ENCODE data around the gene C6orf15.

C6orf15 gene

DNA sequence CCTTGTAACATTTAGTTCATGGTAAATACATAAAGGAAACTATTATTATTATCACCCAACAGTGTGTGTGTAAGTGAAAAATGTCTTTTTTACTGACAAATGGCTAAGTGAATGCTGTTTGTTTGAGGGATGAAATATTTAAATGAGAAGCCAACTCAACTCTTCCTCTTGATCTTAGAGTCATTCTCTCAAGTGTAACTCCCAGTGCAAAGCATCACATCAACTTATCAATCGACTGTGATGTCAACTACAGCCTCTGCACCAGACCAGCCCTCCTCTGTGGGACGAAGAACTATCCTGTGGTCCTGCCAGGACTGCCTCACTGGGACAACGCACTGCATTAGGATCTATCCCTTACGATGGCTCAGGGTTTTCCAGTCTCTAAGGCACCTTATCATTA, 5.3 kb downstream of the C6orf15 start:
- DNase-seq (ENCODE audit: low spot score), result no peak

DNA sequence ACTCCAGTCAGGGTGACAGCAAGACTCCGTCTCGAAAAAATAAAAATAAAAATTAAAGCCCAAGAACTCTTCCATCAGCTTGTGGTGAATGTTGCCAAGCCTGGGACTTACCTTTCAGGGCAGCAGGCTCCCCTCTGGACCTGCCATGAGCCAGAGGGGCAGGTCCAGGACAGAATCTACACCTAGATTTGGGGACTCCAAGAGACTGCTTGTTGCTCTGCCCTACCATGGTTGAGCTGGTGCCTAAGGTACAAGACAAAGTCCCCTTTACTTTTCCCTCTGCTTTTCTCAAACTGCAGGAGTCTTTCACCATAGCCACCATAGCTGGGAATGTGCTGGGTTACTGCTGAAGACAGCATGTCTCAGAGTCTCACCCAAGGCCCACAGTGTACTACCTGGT, 9.2 kb downstream of the C6orf15 start:
- no peak for DNase-seq (ENCODE audit: low spot score)

DNA sequence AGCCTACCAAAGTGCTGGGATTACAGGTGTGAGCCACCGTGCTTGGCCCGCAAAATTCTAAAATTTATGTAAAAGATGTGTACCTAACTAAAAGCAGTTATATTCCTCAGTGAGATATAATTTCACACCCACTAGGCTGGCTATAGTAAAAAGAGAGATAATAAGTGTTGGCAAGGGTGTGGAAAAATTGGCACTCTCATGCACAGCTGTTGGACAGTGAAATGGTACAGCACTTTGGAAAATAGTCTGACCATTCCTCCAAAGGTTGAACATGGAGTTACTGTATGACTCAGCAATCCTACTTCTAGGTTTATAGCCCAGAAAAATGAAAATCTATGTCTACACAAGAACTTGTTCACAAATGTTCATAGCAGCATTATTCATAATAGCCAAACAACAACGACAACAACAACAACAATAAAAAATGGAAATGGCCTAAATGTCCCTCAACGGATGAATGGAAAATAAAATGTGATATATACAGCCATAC, 13.9 kb downstream of the C6orf15 start:
- DNase-seq (ENCODE audit: low spot score), result no peak

DNA sequence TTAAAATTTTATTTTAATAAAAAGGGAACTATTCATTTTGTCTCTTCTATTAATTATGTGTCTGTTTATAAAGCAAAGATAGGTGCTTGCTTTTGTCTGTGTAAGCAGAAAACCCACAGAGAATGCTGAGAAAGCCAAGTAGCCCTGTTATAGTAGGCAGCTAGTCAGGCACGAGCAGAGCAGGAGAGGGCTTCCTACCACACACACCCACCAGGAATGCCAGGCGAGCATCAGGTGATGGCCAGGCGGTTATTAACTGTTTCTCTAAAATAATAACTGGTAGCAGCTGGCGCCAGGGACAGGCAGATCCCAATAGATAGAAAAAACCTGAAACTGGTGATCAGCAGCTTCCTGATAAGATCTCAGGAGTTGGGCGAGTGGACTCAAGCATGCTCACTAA, 15.7 kb downstream of the C6orf15 start:
- DNase-seq (ENCODE audit: low spot score), result no peak

DNA sequence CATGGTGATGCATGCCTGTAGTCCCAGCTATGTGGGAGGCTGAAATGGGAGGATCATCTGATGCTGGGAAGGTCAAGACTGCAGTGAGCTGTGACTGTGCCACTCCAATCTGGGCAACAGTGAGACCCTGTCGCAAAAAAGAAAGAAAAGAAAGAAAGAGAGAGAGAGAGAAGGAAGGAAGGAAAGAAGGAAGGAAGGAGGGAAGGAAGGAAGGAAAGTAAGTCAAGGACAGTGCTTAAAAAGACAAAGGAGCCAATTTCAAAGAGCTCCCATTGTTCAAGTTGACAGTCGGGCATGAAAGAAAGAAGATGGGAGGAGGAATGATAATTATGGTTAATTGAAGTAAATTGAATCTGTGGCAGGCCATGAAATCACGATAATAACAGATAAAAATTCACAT, 16.2 kb downstream of the C6orf15 start:
- no peak for DNase-seq (ENCODE audit: low spot score)

DNA sequence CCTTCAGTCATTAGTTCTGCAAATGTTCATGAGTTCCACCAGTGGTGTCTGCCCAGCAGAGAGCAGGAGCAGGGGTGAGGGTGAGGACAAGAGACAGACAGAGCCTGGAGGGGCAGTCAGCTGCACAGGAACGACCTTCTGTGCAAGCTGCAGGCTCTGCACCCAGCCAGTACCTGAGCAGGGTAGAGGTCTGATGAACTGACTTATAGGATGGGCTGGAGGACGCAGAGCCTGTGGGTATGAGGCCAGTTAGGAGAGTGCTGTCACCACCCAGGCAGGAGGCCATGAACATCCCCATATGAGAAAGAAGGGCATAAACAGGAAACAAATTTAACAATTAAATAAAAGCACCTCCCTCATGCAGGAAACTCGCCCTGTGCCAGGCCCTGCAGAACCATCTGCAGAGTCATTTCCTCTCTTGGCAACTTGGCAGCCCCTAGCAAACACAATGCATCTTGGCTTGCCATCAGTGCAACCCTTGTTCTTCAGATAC, 17.9 kb downstream of the C6orf15 start:
- DNase-seq (ENCODE audit: low spot score), result no peak

DNA sequence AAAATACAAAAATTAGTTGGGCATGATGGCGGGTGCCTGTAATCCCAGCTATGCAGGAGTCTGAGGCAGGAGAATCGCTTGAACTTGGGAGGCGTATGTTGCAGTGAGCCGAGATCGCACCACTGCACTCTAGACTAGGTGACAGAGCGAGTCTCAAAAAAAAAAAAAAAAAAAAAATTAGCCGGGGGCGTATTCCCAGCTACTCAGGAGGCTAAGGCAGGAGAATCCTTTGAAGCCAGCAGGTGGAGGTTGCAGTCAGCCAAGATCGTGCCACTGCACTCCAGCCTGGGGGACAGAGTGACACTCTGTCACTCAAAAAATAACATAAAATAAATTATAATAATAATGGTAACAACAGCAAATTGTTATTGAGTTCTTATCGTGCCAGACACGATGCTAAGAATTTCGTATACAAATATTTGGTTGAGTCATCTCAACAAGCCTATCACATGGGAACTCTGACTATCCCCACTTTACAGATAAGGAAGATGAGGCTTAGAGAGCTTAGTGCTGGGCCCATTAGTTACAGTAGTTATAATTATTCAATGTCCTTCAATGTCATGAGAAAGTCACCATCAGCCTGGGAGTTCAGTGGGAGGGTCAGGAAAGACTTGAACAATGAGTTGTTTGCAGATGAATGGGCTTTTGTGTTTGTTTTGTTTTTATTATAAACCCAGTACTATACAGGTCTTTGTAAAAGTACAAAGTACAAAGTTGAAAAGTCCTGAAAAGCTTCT, 19.4 kb downstream of the C6orf15 start:
- no peak for DNase-seq (ENCODE audit: low spot score)

DNA sequence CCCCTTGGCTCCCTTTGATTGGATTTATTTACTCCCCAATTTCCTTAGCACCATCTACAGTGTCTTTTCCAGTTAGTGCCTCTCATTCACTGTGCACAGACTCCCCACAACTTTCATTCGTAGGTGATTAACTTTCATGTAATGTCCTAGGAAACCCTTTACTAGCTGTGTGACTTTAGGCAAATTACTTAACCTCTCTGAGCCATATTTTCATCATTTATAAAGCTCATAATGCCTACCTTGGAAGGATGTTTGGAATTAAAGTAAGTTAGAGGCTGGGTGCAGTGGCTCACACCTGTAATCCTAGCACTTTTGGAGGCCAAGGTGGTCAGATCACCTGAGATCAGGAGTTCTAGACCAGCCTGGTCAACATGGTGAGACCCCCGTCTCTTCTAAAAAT, 20.1 kb downstream of the C6orf15 start:
- no peak for DNase-seq (ENCODE audit: low spot score)

DNA sequence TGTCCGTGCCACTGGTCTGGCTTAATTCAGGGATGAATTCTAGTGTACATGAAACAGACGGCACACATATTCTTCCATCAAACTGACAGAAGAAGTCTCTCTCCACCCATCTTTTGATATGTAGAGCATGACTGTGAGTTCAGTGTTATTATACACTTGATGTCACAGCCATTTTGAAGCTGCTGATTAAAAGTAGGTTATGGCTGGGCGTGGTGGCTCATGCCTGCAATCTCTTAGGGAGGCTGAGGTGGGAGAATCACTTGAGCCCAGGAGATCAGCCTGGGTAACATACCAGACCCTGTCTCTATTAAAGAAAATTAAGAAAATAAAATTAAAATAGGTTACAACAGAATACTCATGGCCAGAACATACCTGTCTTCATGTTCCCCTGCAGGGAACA, 20.7 kb downstream of the C6orf15 start:
- no peak for DNase-seq (ENCODE audit: low spot score)

DNA sequence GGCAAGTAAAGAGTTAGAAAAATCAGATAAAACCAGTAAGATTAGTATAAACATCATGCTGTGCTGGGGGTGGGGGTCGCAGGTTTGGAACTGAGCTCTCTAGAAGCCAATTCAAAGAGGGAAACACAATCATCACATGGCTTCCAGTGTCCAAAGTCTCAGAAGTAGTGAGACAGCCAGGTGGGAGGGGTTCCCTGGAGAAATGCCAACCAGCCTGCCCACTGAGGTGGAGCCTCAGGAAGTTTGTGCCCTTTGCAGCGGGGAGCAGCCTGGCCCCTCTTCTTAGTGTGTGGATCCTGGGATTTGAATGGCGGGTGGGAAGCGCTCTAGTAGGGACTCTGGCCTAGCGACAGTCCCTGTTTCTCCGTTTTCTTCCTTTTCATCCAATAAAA, 21.4 kb downstream of the C6orf15 start:
- no peak for DNase-seq (ENCODE audit: low spot score)

DNA sequence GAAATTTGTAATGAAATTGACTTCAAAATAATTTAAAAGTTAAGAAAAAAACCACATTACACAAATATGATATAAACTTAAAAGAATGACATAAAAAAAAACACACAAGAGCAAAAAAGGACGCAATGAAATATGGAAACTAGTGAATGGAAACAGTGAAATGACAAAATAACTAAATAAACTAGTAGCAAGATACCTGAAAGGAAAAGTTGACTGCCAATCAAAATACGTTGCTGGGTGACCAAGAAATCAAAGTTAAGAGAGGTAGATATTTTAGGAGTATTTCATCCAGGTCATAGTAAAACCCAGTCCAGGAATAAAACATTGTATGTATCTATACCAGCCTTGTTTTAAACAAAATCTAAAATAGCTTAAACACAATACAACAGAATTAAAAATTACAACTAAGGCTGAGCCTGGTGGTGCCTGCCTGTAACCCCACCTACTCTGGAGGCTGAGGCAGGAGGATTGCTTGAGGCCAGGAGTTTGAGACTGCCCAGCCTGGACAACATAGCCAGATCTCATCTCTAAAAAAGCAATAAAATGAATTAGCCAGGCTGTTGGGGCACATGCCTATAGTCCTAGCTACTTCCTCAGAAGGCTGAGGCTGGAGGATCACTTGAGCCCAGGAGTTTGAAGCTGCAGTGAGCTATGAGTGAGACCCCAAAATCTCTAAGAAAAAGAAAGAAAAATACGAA, 22.0 kb downstream of the C6orf15 start:
- DNase-seq (ENCODE audit: low spot score), result no peak

DNA sequence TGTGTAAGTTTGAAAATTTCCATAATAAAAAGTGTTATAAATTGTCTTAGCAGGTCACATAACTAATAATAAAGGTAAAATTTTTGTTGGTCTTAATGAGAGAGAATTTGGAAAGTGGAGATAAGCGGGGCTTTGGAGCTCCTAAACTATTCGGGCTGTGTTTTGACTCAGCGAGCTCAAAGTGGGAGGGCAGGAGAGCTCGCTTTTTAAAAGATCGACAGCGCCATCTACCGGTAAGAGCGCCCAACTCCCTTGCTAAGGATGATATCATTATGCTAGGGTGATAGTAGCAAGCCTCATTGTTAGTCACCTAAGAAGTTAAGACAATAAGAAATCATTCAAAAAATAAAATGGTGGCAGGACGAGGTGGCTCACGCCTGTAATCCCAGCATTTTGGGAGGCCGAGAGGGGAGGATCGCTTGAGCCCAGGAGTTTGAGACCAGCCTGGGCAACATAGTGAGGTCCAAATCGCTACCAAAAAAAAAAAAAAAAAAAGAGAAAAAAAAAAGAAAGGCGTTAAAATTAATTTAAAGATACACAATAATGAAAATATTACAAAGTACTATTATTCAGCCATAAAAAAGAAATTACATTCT, 24.8 kb downstream of the C6orf15 start:
- peak; percentile 80 for DNase-seq (ENCODE audit: low spot score)

DNA sequence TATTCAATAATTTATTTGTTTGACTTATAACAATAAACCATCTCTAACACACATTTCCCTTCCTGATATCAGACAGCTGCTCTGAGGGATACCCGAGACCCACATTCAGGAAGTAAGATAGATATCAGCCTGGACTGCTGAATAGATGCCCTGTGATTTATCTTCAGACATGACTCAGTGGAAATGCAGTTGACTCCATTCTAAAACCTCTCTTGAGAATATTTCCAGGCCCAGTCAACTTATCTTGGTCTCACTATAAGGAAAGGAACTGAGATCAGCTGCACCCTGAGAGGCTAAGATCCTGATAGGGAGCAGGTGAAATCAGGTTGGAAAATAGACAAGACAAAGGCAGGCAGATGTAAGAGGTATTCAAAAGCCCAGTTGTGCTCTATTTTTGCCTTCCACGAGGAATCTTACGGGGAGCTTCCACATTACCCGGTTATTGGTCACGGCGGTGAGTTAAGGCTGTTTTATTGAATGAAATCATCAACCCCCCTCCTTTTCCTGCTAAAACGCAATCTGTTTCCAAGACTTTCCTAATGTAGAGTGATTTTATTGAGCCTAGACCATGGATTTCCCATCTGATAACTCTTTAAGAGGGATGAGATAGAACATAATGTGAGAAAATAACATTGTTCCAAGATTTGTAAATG, 25.5 kb downstream of the C6orf15 start:
- DNase-seq (ENCODE audit: low spot score), result peak; percentile 77

DNA sequence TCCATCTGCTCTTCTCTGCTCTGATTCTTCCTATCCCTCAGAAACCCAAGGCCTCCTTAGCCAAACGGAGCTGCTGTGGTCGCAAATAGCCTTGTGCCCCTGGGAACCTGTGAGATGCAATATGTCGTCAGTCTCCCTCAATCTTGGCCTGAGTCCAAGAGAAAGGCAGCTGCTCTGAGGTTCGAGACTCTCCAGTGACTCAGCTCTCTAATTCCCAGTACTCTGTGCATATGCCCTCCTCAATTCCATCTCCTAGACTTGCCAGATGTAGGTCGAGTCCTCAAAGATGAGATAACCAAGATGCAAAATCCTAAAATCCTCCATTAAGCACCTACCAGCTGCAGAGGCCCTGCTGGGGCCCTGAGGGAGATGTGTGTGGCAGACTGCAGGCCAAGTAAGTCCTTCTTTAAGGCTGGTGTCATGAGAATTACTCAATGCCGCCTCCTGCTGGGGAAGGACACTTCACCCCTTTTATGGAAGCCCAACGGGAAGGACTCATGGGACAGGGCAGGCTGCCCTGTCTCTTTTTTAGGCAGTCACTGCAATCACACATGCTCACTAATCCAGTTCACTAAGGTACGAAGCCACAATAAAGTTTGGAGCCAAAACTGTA, 28.5 kb downstream of the C6orf15 start:
- DNase-seq (ENCODE audit: low spot score), result peak; percentile 70

DNA sequence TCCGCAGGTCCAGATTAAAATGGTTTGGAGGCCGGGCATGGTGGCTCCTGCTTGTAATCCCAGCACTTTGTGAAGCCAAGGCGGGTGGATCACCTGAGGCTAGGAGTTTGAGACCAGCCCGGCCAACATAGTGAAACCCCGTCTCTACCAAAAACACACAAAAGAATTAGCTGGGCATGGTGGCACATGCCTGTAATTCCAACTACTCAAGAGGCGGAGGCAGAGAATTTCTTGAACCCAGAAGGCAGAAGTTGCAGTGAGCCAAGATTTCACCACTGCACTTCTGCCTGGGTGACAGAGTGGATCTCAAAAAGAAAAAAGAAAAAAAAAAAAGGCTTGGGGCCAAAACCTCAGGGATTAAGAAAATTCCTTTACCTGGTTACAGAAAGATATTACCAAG, 30.5 kb downstream of the C6orf15 start:
- no peak for DNase-seq (ENCODE audit: low spot score)

DNA sequence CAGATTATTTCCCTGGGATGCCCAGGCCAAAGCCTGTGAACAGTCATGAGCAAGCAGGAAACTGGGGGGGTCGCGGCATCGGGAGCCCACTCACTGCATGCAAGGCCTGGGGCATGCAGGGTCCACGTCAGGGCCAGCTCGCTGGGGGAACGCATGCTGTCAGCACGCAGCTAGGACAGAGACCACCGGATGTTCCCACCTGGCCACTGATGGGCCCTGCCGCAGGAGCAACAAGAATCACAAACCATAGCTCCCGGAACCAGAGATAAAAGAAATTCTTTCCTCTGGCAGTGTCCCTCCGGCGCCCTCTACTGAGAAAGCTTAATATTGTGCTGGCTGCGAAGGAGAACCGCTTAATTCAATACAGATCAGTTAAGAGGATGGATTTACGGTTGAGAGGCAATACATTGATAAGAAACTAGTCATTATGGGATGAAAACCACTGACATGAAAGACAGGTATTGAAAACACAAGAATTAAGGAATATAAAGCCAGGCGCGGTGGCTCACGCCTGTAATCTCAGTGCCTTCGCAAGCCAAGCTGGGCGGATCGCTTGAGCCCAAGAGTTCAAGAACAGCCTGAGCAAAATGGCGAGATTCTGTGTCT, 32.6 kb downstream of the C6orf15 start:
- peak; percentile 44 for DNase-seq (ENCODE audit: low spot score)

DNA sequence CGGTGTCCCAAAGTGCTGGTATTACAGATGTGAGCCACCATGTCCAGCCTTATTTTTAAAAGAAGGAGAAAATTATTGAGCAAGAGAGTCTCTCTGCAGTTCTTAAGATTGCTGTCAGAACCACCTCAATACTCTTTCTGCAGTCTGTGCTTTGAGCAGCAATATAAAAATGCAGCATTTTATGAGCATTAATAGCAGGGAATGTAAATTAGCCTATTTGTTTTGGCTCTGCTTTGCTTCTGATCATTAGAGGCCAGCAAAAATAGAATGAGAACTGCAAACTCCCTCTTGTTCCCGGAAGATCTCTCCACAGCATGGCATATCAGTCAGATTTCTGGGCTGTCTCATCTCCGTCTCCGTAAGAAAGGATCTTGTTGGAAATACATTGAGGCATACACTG, 35.8 kb downstream of the C6orf15 start:
- DNase-seq (ENCODE audit: low spot score), result no peak

DNA sequence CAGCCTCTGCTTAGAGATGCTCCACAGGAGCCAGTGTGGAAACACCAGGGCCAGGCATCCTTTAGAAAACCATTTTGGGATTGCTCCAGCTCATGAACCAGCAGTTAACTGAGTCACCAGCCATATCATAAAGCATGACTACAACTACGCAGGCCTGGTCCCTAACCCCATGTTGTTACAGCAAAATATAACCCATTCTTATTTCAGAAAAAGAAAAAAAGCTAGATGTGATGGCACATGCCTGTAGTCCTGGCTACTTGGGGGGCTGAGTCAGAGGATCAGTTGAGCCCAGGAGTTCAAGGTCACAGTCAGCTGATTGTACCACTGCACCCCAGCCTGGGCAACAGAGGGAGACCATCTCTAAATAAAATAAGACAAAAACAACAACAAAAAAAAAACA, 36.8 kb downstream of the C6orf15 start:
- DNase-seq (ENCODE audit: low spot score), result peak; percentile 75

DNA sequence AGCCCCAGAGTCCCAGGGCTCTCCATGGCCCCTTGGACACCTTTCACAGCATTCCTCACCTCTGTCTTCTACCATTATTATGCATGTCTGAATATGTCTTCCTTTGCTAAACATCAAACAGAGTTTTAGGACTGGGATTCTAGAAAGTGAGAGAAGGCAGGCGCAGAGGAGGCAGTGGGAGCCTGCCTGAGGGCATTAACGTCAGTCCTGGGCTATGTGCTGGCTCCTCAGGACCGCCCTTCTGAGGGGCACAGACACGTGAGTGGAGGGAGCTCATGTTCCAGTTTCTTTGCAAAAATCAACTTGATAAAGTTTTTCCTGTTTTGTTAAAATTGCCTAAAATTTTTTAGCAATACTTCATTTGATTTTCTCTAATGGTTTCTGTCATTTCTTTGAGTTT, 38.0 kb downstream of the C6orf15 start:
- no peak for DNase-seq (ENCODE audit: low spot score)

DNA sequence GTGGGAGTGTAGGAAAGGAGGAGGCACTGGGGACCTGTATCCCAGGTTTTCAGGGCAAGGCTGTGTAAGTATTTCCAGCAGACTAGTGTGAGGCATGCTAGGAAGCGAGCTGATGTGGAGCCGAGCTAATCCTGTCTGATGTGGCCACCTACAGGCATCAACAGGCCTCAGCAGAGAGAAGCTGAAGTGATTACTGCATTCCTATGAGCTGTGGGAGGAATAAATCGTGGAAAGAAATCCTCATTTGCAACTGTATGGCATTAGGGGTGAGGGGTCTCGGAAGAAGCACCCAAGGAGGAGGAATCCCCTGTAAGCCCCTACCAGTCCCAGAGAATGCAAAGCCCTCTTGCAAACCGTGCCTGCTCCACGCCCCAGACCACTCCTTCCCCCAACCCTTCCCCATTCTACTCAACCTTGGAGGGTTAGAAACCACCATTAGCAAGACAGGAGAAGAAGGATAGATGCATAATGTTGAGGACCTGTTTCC, 41.6 kb downstream of the C6orf15 start:
- peak; percentile 76 for DNase-seq (ENCODE audit: low spot score)

DNA sequence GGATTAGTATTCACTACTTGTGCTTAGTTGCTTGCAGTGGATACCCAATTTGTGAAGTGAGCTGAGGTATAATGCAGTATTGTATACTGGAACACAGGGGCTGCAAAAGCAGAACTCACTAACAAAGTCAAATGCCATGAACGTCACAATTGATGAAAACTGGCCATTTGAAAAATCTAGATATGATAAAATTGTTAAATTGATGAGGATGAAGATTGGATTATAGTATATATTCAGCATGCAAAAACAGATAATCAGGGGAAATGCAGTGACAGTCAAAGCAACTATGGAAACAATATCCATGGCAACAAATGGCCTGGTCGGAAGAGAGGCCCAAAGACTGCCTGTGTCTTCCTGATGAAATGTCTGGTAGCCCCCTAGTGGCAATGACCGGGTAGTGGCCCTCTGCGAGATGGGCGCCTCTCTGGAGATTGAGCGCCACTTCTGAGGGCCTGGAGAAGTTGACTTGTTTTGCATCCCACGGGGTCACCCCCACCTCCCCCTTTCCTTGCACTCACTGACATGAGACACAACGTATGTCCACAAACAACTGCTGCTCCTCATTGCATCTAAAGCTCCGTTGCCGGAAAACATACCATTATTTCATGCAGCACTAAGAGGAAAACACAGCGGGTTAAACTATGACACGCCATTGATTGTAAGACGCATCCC, 43.6 kb downstream of the C6orf15 start:
- DNase-seq (ENCODE audit: low spot score), result peak; percentile 77

Data from hepatic stellate cell (primary cell).